Stimulated activated CD8-positive, alpha-beta memory T cell treated with anti-CD3 and anti-CD28 coated beads, Interleukin-15, amount 100 ng/mL, for 1 hour (primary cell): Measurements from ENCODE around the gene USP48.

Experiments used
- DNase-seq: peaks from one replicate; pipeline ENCODE4 v3.0.0-alpha.2; 2020; ENCODE audit warnings: low read depth

Gene USP48

GRCh38 chr1:21749109-21749508, 33.8 kb downstream of the USP48 start:
- no peak for DNase-seq

- no peak for DNase-seq
Measured at GRCh38 chr1:21743476-21743875, 39.5 kb downstream of the USP48 start.

- no peak for DNase-seq
Measured at GRCh38 chr1:21742578-21742977, 40.4 kb downstream of the USP48 start.

- DNase-seq, result no peak
Measured at GRCh38 chr1:21741206-21741605, 41.7 kb downstream of the USP48 start.

GRCh38 chr1:21736876-21737275, 46.1 kb downstream of the USP48 start:
- no peak for DNase-seq

- DNase-seq, result no peak
Measured at GRCh38 chr1:21736011-21736410, 46.9 kb downstream of the USP48 start.

GRCh38 chr1:21734526-21734925, 48.4 kb downstream of the USP48 start:
- DNase-seq, result no peak

GRCh38 chr1:21732664-21733063, 50.3 kb downstream of the USP48 start:
- DNase-seq, result no peak

- no peak for DNase-seq
Measured at GRCh38 chr1:21725748-21726392, 57.1 kb downstream of the USP48 start.

GRCh38 chr1:21724570-21724969, 58.4 kb downstream of the USP48 start:
- no peak for DNase-seq

GRCh38 chr1:21724098-21724497, 58.9 kb downstream of the USP48 start:
- no peak for DNase-seq

GRCh38 chr1:21721295-21721985, 61.5 kb downstream of the USP48 start:
- DNase-seq, result no peak

GRCh38 chr1:21716169-21716568, 66.8 kb downstream of the USP48 start:
- no peak for DNase-seq

- no peak for DNase-seq
Measured at GRCh38 chr1:21707891-21708290, 75.1 kb downstream of the USP48 start.

- no peak for DNase-seq
Measured at GRCh38 chr1:21707086-21707840, 75.7 kb downstream of the USP48 start.

- no peak for DNase-seq
Measured at GRCh38 chr1:21706151-21706835, 76.7 kb downstream of the USP48 start.

- DNase-seq, result no peak
Measured at GRCh38 chr1:21705303-21705980, 77.5 kb downstream of the USP48 start.

GRCh38 chr1:21704145-21704544, 78.8 kb downstream of the USP48 start:
- DNase-seq, result no peak

GRCh38 chr1:21703318-21703963, 79.5 kb downstream of the USP48 start:
- no peak for DNase-seq

GRCh38 chr1:21702780-21703179, 80.2 kb downstream of the USP48 start:
- DNase-seq, result no peak

- no peak for DNase-seq
Measured at GRCh38 chr1:21701401-21701800, 81.5 kb downstream of the USP48 start.

GRCh38 chr1:21700094-21700493, 82.9 kb downstream of the USP48 start:
- no peak for DNase-seq
